Activated CD8-positive, alpha-beta T cell treated with anti-CD3 and anti-CD28 coated beads, Interleukin-2, amount 10 ng/mL, durations not matched to agents 7 days and 5 days (primary cell): ENCODE measurements around the gene SNAP91. TPM values are rescaled to one million over a fixed set of nuclear protein-coding genes. Genes with fewer than 3 reads are reported as not detected.
"Not testable (repeated sequence)": the region's sequence is repeated elsewhere in the genome, so short reads cannot be mapped to it uniquely, and the experiment has no call there.

Experiments used
- ATAC-seq: fragments of 150-1000 bp; cut with Tn5 transposase; one replicate; pipeline ENCODE4 v1.10.0; 2021; ENCODE audit warnings: moderate library complexity
- CTCF ChIA-PET: fragments of 350-600 bp; sonication (Branson Sonifier 250); formaldehyde crosslinking; loops from one replicate; lab custom pipeline; 2021; ENCODE audit warnings: antibody characterized with exemption; lab: Charles Lee
- POLR2A ChIA-PET: fragments of 350-600 bp; sonication (Branson Sonifier 250); formaldehyde crosslinking; loops from one replicate; lab custom pipeline; 2021; ENCODE audit warnings: antibody characterized with exemption; lab: Charles Lee
- DNase-seq: peaks from one replicate; pipeline ENCODE4 v3.0.0-alpha.2; 2020
- H3K27ac Mint-ChIP-seq: one replicate; pipeline ENCODE4 v1.8.0; 2021; ENCODE audit warnings: mild to moderate bottlenecking, mixed read lengths
- H3K27me3 Mint-ChIP-seq: one replicate; pipeline ENCODE4 v1.8.0; 2021; ENCODE audit warnings: low read depth, mixed read lengths
- H3K36me3 Mint-ChIP-seq: one replicate; pipeline ENCODE4 v1.8.0; 2021; ENCODE audit warnings: low read depth, mixed read lengths
- H3K4me1 Mint-ChIP-seq: one replicate; pipeline ENCODE4 v1.8.0; 2021; ENCODE audit warnings: low read depth, mixed read lengths
- H3K4me3 Mint-ChIP-seq: one replicate; pipeline ENCODE4 v1.8.0; 2021; ENCODE audit warnings: mild to moderate bottlenecking, mixed read lengths
- H3K9me3 Mint-ChIP-seq: one replicate; pipeline ENCODE4 v1.8.0; 2022; ENCODE audit warnings: mixed read lengths; ENCODE audit not compliant: insufficient read depth
- total RNA-seq, 2 experiments: library from RNA; stranded (reverse); gene quantifications; one replicate each; pipeline ENCODE4 v1.2.3, GENCODE V29; 2021

The SNAP91 gene
- total RNA-seq, 2 experiments from 2014 or later: not detected

- Mint-ChIP-seq H3K27me3 (peaks cover 33% of the 10 kb centered on the region), H3K36me3 (peaks cover 4% of the 10 kb centered on the region), H3K4me3 (no peak overlapping the region), H3K9me3 (no peaks in the 10 kb centered on the region), H3K27ac (no peak overlapping the region), H3K4me1 (no peaks in the 10 kb centered on the region)
- POLR2A ChIA-PET: no interaction called here
- no peak for ATAC-seq
- no peak for DNase-seq
- CTCF ChIA-PET: no interaction called here
Observed at GRCh38 chr6:83708546-83708969, 343 bp downstream of the SNAP91 start.

GRCh38 chr6:83707829-83708545, 914 bp downstream of the SNAP91 start:
- POLR2A ChIA-PET: no interaction called here
- no peak for DNase-seq
- Mint-ChIP-seq H3K27ac (no peak overlapping the region), H3K27me3 (peaks cover 33% of the 10 kb centered on the region), H3K9me3 (no peaks in the 10 kb centered on the region), H3K36me3 (peaks cover 4% of the 10 kb centered on the region), H3K4me3 (no peak overlapping the region), H3K4me1 (no peaks in the 10 kb centered on the region)
- ATAC-seq: no peak
- CTCF ChIA-PET: no interaction called here

- Mint-ChIP-seq H3K9me3 (no peaks in the 10 kb centered on the region), H3K27me3 (peaks cover 15% of the 10 kb centered on the region), H3K36me3 (no peaks in the 10 kb centered on the region), H3K27ac (no peak overlapping the region), H3K4me3 (no peak overlapping the region), H3K4me1 (no peaks in the 10 kb centered on the region)
- POLR2A ChIA-PET: no interaction called here
- CTCF ChIA-PET: no interaction called here
- DNase-seq (no peak), ATAC-seq (no peak)
Observed at GRCh38 chr6:83702749-83703148, 6.2 kb downstream of the SNAP91 start.

GRCh38 chr6:83702077-83702476, 6.8 kb downstream of the SNAP91 start:
- ATAC-seq (no peak), DNase-seq (no peak)
- ChIA-PET CTCF (no interaction called here), POLR2A (no interaction called here)
- H3K9me3 Mint-ChIP-seq: no peaks in the 10 kb centered on the region
- H3K27ac Mint-ChIP-seq: no peak overlapping the region
- H3K4me1 Mint-ChIP-seq: no peaks in the 10 kb centered on the region
- no peak overlapping the region for H3K4me3 Mint-ChIP-seq
- H3K27me3 Mint-ChIP-seq: peaks cover 8% of the 10 kb centered on the region
- no peaks in the 10 kb centered on the region for H3K36me3 Mint-ChIP-seq

- ATAC-seq (no peak), DNase-seq (no peak)
- POLR2A ChIA-PET: no interaction called here
- CTCF ChIA-PET: interaction anchor here (0.6 kb wide), 1 partner anchor 18 kb away, joined by 3 read pairs; no protein-coding TSS in a partner anchor
- Mint-ChIP-seq H3K36me3 (no peaks in the 10 kb centered on the region), H3K9me3 (no peaks in the 10 kb centered on the region), H3K4me1 (no peaks in the 10 kb centered on the region), H3K27me3 (no peaks in the 10 kb centered on the region), H3K27ac (no peak overlapping the region), H3K4me3 (no peak overlapping the region)
Observed at GRCh38 chr6:83696674-83697073, 12.2 kb downstream of the SNAP91 start.

GRCh38 chr6:83685481-83685880, 23.4 kb downstream of the SNAP91 start:
- Mint-ChIP-seq H3K36me3 (no peaks in the 10 kb centered on the region), H3K27me3 (no peaks in the 10 kb centered on the region), H3K4me3 (no peak overlapping the region), H3K4me1 (no peaks in the 10 kb centered on the region), H3K9me3 (no peaks in the 10 kb centered on the region), H3K27ac (no peak overlapping the region)
- DNase-seq (no peak), ATAC-seq (no peak)
- ChIA-PET POLR2A (no interaction called here), CTCF (no interaction called here)

- H3K9me3 Mint-ChIP-seq: no peaks in the 10 kb centered on the region
- ChIA-PET CTCF (no interaction called here), POLR2A (no interaction called here)
- H3K27me3 Mint-ChIP-seq: no peaks in the 10 kb centered on the region
- no peaks in the 10 kb centered on the region for H3K36me3 Mint-ChIP-seq
- no peak overlapping the region for H3K4me3 Mint-ChIP-seq
- H3K4me1 Mint-ChIP-seq: no peaks in the 10 kb centered on the region
- DNase-seq: no peak
- no peak for ATAC-seq
- no peak overlapping the region for H3K27ac Mint-ChIP-seq
Observed at GRCh38 chr6:83677791-83678190, 31.1 kb downstream of the SNAP91 start.

GRCh38 chr6:83637953-83638352, 70.9 kb downstream of the SNAP91 start:
- CTCF ChIA-PET: no interaction called here
- POLR2A ChIA-PET: no interaction called here
- no peak for ATAC-seq
- Mint-ChIP-seq H3K27me3 (no peaks in the 10 kb centered on the region), H3K4me1 (no peaks in the 10 kb centered on the region), H3K4me3 (no peak overlapping the region), H3K27ac (no peak overlapping the region), H3K36me3 (no peaks in the 10 kb centered on the region), H3K9me3 (no peaks in the 10 kb centered on the region)
- no peak for DNase-seq

- no peak overlapping the region for H3K4me3 Mint-ChIP-seq
- H3K27me3 Mint-ChIP-seq: no peaks in the 10 kb centered on the region
- DNase-seq (no peak), ATAC-seq (no peak)
- no peaks in the 10 kb centered on the region for H3K4me1 Mint-ChIP-seq
- CTCF ChIA-PET: interaction anchor here (0.9 kb wide), 1 partner anchor 101 kb away, joined by 3 read pairs; no protein-coding TSS in a partner anchor
- POLR2A ChIA-PET: no interaction called here
- H3K9me3 Mint-ChIP-seq: no peaks in the 10 kb centered on the region
- no peak overlapping the region for H3K27ac Mint-ChIP-seq
- no peaks in the 10 kb centered on the region for H3K36me3 Mint-ChIP-seq
Observed at GRCh38 chr6:83636800-83637199, 72.1 kb downstream of the SNAP91 start.

- DNase-seq: no peak
- no peaks in the 10 kb centered on the region for H3K27me3 Mint-ChIP-seq
- peaks cover 5% of the 10 kb centered on the region for H3K9me3 Mint-ChIP-seq
- no peak overlapping the region for H3K27ac Mint-ChIP-seq
- ATAC-seq: no peak
- no peak overlapping the region for H3K4me3 Mint-ChIP-seq
- H3K36me3 Mint-ChIP-seq: no peaks in the 10 kb centered on the region
- ChIA-PET CTCF (no interaction called here), POLR2A (no interaction called here)
- no peaks in the 10 kb centered on the region for H3K4me1 Mint-ChIP-seq
Observed at GRCh38 chr6:83633609-83634008, 75.3 kb downstream of the SNAP91 start.

- no peak for ATAC-seq
- no peaks in the 10 kb centered on the region for H3K27me3 Mint-ChIP-seq
- H3K4me3 Mint-ChIP-seq: no peak overlapping the region
- no peaks in the 10 kb centered on the region for H3K4me1 Mint-ChIP-seq
- H3K36me3 Mint-ChIP-seq: no peaks in the 10 kb centered on the region
- DNase-seq: no peak
- H3K9me3 Mint-ChIP-seq: peaks cover 5% of the 10 kb centered on the region
- ChIA-PET POLR2A (no interaction called here), CTCF (no interaction called here)
- H3K27ac Mint-ChIP-seq: no peak overlapping the region
Observed at GRCh38 chr6:83633149-83633548, 75.8 kb downstream of the SNAP91 start.

GRCh38 chr6:83629908-83630307, 79.0 kb downstream of the SNAP91 start:
- H3K27me3 Mint-ChIP-seq, H3K9me3 Mint-ChIP-seq, H3K27ac Mint-ChIP-seq, H3K4me1 Mint-ChIP-seq, ATAC-seq, DNase-seq, POLR2A ChIA-PET, H3K36me3 Mint-ChIP-seq, H3K4me3 Mint-ChIP-seq, CTCF ChIA-PET: not testable (repeated sequence)
